Midbrain (tissue), 1 donor: ENCODE data around the gene NUP133.
"Not testable (repeated sequence)": the region's sequence is repeated elsewhere in the genome, so short reads cannot be mapped to it uniquely, and the experiment has no call there.

Source experiments
- DNase-seq: peaks from one replicate; lab custom pipeline; 2025; lab: John Stamatoyannopoulos, UW

The NUP133 gene

DNA sequence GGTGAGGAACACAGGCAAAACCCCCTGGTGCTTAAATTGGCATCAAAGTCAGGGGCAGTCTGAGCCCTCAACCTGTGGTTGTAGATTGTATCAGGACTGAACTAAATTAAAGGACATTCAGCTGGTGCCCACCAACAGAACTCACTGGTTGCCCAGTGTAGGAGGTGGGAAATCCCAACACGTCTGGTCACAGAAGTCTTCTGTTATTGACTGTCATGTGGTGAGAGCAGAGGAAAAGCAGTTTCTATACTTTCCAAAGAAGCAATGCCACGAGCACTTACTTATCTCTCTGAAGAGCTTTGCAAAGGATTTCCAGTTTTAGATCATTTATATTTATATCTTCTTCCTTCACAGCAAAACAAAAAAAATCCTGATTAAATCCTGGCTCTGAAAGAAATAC lies 59.3 kb downstream of the NUP133 start:
- no peak for DNase-seq

- no peak for DNase-seq
Observed at GRCh38 chr1:229448354-229448753, 59.8 kb downstream of the NUP133 start.

GRCh38 chr1:229447809-229448252 lies 60.3 kb downstream of the NUP133 start:
- DNase-seq = no peak

- no peak for DNase-seq
Observed at GRCh38 chr1:229445828-229446227, 62.3 kb downstream of the NUP133 start.

GRCh38 chr1:229440851-229441537 lies 67.1 kb downstream of the NUP133 start:
- no peak for DNase-seq

GRCh38 chr1:229438021-229438420 lies 70.1 kb downstream of the NUP133 start:
- DNase-seq = no peak

- DNase-seq = no peak
Observed at GRCh38 chr1:229437443-229437842, 70.7 kb downstream of the NUP133 start.

DNA sequence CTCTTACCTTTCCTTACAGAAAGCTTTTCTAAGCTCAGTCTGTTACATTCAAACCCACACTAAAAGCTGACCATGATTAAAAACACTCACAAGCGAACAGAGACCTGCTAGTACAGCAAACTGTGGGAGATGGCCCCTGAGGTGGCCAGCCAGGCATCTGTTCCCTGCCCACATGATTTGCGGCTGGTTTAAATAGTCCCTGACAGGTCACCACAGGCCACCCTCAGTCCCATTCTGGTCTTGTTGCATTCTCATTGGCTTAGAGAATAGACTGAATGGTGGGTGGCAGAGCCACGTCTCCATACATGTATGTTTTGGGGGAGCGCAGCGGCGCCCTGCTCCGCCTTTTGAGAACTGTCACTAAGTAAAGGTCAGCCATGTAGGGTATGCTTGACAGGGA lies 71.9 kb downstream of the NUP133 start:
- no peak for DNase-seq

DNA sequence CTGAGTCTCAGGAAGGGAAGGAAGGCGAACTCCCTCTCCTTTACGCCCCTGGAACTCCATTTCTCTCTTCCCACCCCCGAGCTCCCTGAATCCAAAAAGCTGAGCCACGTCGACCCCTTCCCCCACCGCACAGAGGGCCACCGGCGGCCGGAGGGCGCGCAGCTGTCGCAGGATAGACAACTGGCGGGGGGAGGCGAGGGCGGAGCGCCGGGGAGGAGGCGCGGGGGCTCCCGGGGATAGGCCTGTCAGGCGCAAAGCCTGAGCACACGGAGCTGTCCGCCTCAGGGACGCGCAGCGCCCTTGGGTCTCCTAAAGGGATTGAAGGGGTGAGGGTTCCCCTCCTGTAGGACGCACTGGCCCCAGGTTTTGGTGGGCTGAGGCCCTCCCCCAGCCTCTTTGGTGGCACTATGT lies 73.5 kb downstream of the NUP133 start:
- no peak for DNase-seq

DNA sequence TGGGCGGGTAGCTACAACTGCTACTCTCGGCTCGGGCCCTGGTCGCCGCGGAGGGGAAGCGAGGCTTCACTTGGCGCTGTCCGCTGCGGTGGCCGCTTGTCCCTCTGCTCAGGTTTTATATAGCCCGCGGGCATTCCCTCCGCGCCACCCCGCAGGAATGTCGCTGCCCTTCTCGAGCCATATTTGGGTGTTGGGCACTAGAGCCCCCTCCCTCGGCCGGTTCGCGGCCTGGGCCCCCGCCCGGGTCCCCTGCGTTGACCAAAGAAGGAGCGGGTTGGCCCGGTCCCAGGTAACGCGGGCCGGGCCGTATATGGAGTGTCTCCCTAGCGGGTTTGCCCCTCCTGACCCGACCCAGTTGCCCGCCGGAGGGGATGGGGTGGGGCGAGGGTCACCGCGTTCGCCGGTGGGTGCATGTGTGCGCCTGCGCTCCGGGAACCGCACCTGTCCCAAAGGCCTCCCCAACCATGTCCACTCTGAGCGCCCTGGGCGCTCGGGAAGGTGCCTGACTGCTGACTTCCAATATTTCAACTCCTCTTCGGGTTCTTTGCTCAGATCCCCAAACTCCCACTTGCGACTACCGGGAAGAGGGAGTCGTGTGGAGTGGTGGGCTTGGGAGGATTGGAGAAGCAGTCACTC lies 74.0 kb downstream of the NUP133 start, which contains the start of gene ACTA1:
TSS of gene ACTA1 (minus strand) at position 90 of the 636 bp plus-strand sequence. CDS start 979 bp downstream, outside the sequence.
- no peak for DNase-seq

DNA sequence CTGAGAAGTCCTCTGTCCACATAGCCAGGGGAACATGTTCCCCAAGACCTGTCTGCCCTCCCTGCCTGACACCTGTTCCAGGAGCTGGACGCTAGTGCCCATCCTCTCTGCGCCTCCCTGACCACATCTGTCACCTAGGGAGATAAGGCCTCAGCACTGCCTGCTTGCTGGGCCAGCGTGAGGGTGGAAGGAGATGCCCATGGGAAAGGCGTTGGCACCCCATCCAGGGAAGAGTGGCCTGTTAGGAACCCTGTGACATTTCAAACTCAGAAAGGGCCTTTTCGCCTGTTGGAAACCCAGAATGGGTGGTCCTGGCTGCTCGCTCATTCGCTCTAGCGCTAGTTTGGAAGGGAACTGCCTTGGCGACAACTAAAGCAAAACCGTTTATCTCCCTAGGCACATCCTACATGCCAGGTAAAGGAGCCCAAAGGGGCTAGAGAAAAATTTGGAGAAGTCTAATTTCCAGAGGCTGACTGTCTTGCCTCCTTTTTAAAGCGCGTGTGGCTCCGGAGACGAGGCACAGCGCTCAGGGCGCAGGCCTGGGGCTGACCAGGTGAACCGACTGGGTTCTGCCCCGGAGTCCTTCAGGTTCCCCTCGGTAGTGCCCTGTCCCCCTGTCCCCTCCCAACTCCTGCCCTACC lies 74.7 kb downstream of the NUP133 start:
- no peak for DNase-seq

GRCh38 chr1:229432905-229433304 lies 75.2 kb downstream of the NUP133 start:
- no peak for DNase-seq

- DNase-seq = no peak
Observed at GRCh38 chr1:229432116-229432461, 76.1 kb downstream of the NUP133 start.

DNA sequence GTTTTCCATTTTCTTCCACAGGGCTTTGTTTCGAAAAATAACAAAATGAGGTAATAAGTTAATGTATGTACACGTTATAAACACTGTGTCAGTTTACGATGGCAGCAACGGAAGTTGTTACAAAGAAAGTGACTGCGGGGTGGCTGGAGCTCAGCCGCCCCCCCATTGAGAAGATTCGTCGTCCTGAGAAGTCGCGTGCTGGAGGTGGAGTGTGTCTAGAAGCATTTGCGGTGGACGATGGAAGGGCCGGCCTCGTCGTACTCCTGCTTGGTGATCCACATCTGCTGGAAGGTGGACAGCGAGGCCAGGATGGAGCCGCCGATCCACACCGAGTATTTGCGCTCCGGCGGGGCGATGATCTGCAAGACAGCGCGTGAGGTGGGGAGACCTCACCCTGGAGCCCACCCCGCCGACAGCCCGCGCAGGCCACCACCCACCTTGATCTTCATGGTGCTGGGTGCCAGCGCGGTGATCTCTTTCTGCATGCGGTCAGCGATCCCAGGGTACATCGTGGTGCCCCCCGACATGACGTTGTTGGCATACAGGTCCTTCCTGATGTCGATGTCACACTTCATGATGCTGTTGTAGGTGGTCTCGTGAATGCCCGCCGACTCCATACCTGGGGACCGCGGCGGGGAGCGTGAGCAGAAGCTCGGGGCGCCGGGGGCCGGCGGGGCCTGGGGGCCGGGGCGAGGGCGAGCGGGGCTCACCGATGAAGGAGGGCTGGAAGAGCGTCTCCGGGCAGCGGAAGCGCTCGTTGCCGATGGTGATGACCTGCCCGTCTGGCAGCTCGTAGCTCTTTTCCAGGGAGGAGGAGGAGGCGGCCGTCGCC lies 76.6 kb downstream of the NUP133 start:
- DNase-seq = no peak

GRCh38 chr1:229430761-229431283 lies 77.3 kb downstream of the NUP133 start:
- peak; percentile 9 for DNase-seq

DNA sequence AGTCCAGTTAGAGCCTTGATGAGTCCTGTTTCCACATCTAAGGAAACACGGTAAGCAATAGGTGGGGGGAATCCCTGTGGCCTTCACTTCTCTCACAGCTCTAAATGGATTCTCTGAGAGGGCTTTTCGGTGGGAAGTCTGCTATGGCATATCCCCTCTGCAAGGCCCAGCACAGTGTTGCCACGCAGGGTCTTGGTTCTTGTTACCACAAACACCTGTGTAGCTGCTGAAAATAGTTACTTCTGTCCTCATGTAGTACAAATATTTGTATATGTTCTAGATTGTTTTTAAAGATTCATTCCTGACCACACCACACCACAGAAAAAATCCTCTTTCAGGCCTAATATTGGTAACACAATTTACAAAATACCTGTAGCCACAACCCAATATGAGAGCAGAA lies 79.9 kb downstream of the NUP133 start:
- no peak for DNase-seq

DNA sequence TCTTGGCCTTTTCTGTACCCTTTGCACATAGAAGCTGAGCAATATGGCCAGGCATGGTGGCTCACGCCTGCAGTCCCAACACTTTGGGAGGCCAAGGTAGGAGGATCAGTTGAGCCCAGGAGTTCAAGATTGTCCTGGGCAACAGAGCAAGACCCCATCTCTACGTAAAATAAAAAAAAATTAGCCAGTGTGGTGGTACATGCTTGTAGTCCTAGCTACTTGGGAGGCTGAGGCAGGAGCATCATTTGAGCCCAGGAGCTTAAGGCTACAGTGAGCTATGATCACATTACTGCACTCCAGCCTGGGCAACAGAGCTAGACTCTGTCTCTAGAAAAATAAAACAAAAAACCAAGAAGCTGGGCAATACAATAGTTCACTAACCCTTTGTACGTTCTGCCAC lies 80.6 kb downstream of the NUP133 start:
- no peak for DNase-seq

- no peak for DNase-seq
Observed at GRCh38 chr1:229425564-229426159, 82.5 kb downstream of the NUP133 start.

GRCh38 chr1:229420765-229421164 lies 87.4 kb downstream of the NUP133 start:
- no peak for DNase-seq

GRCh38 chr1:229420224-229420623 lies 87.9 kb downstream of the NUP133 start:
- DNase-seq = no peak

DNA sequence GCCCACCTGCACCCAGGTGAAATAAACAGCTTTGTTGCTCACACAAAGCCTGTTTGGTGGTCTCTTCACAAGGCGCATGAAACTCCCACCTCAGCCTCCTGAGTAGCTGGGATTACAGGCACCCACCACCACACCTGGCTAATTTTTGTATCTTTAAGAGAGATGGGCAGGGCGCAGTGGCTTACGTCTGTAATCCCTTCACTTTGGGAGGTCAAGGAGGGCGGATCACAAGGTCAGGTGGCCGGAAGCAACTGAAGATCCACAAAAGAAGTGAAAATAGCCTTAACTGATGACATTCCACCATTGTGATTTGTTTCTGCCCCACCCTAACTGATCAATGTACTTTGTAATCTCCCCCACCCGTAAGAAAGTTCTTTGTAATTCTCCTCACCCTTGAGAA lies 89.6 kb downstream of the NUP133 start:
- not testable (repeated sequence) for DNase-seq

- DNase-seq = not testable (repeated sequence)
Observed at GRCh38 chr1:229412810-229413209, 95.3 kb downstream of the NUP133 start.
